Muscle of arm (tissue), 12 donors: Measurements from ENCODE around the gene FOXL2. TPM values are rescaled to one million over a fixed set of nuclear protein-coding genes. Genes with fewer than 3 reads are reported as not detected.

Experiments used
- DNase-seq: peaks from one replicate; pipeline ENCODE4 v3.0.0-alpha.2; 2013
- polyA plus RNA-seq, 12 donors: library from polyadenylated mRNA; unstranded; fragments of 120-200 nt; gene quantifications; one replicate each; pipeline ENCODE4 v1.2.1, GENCODE V29; 2013; ENCODE audit not compliant: insufficient read length in 12 of 12

Gene FOXL2
- polyA plus RNA-seq, 12 donors, result 0.05 to 0.14 (median 0.06) TPM; not detected in 9

- DNase-seq, result no peak
Measured at GRCh38 chr3:138945709-138946662, 951 bp downstream of the FOXL2 start.

- no peak for DNase-seq
Measured at GRCh38 chr3:138944929-138945708, 1.8 kb downstream of the FOXL2 start.

DNA sequence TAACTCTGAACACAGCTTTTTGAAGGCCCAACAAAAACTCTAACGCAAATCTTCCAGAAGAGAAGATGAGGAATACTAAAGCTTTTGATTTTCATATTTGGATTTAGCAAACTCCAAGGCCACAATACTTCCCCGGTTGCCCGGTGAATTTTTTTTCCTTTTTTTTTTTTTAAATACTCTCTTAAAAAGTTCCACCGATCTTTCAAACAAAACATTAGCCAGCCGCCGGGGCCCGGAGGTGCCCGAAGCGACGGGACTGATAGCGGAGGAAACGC lies 2.3 kb downstream of the FOXL2 start:
- no peak for DNase-seq

GRCh38 chr3:138943724-138944653 lies 2.9 kb downstream of the FOXL2 start:
- DNase-seq, result no peak

- no peak for DNase-seq
Measured at GRCh38 chr3:138942861-138943623, 3.9 kb downstream of the FOXL2 start.

DNA sequence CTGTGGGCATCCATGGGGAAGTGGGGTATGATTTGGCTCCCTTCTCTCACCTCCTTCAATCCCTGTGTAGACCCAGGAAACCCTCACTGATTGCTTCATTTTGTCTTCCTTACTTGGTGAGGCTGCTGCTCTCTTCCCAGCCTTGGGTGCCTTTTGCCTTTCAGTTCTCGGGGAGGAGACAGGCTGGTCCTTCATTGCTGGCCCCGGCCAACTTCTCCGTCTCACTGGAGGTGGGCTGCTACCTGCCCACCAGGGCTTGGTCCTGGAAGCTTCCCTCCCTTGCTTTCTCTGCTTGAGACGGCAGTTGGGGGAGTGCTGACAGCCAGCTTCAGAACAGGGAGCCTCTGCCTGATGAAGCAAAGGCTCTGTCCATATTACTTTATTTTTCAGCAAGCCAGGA lies 4.7 kb downstream of the FOXL2 start:
- DNase-seq, result no peak

DNA sequence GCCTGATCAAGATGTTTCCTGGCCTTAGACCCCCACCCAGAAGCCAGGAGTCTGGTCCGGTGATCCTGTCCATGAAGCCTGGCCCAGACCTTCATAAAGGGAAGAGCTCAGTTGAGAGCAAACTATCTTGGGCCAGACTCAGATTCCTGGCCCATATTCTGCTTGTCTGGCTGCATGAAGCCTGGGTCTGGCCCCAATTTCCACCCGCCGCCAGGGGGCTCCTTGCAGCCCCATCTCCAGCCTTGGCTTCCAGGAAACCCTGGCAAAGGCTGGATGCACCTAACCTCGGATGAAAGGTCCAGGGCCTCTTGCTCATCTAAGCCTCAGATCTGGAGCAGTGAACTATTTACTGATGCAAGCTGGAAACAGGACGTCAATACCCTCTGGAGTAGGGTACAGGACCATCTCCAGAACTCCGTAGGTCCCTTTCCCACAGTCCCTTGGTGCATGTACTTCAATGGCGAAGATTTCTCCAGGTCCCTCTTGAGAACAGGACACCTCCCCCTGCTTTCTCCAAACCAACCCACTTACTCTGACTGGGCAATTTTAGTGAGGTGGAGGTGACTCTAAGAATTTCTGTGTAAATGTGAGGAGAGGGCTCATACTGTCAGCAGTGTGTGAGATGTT lies 5.6 kb downstream of the FOXL2 start:
- DNase-seq, result no peak

DNA sequence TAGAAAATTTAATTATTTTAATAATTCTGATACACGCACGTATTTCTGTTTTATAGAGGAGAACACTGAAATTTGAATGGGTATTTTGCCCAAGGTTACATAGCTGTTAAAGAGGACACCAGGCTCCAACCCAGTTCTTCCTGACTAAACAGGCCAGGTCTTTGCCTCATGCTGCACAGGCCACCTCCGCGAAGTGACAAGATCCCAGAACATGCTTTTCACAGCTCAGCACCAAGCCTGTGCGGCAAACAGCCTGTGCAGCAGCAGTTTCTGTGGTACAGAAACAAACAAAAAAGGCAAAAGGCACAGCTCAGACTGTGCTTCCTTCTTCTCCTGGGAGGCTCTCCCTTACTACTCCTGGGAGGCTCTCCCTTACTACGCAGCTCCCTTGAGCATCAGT lies 6.5 kb downstream of the FOXL2 start:
- DNase-seq, result no peak

GRCh38 chr3:138939561-138940241 lies 7.2 kb downstream of the FOXL2 start:
- no peak for DNase-seq

GRCh38 chr3:138938877-138939560 lies 7.9 kb downstream of the FOXL2 start:
- no peak for DNase-seq

- DNase-seq, result no peak
Measured at GRCh38 chr3:138938056-138938876, 8.7 kb downstream of the FOXL2 start.

- no peak for DNase-seq
Measured at GRCh38 chr3:138937690-138938055, 9.3 kb downstream of the FOXL2 start.

GRCh38 chr3:138936741-138937689 lies 9.9 kb downstream of the FOXL2 start:
- no peak for DNase-seq

GRCh38 chr3:138935863-138936740 lies 10.8 kb downstream of the FOXL2 start:
- peak; percentile 67 for DNase-seq

GRCh38 chr3:138935505-138935862 lies 11.5 kb downstream of the FOXL2 start:
- DNase-seq, result no peak

GRCh38 chr3:138933981-138934691 lies 12.8 kb downstream of the FOXL2 start:
- DNase-seq, result no peak
